Epithelial cell of proximal tubule (primary cell): Measurements from ENCODE around the gene ZNF750. TPM values are rescaled to one million over a fixed set of nuclear protein-coding genes. Genes with fewer than 3 reads are reported as not detected.

Experiments used
- DNase-seq: peaks from one replicate; pipeline ENCODE4 v3.0.0-alpha.2; 2011; ENCODE audit warnings: low read depth
- H3K4me3 ChIP-seq: 2 replicates; pipeline ENCODE4 v1.5.1; 2011; ENCODE audit warnings: low read depth, mild to moderate bottlenecking, low read length
- CTCF ChIP-seq: conservative IDR thresholded peaks from 2 replicates; pipeline ENCODE4 v1.5.1; 2012; ENCODE audit warnings: low read depth, mild to moderate bottlenecking, low read length
- total RNA-seq: library from RNA; depleted of rRNA; stranded (reverse); fragments of >200 nt; gene quantifications from 2 replicates; pipeline ENCODE4 v1.2.3, GENCODE V29; 2015

Gene ZNF750
- total RNA-seq, 1 donor from 2014 or later, result 0.40 TPM

- DNase-seq, result no peak
- no peak overlapping the region for H3K4me3 ChIP-seq
- no peak for TF ChIP-seq CTCF
Observed at GRCh38 chr17:82878527-82878926, 38.7 kb upstream of the ZNF750 start.

GRCh38 chr17:82876602-82877379, 37.0 kb upstream of the ZNF750 start:
- no peak for DNase-seq
- TF ChIP-seq CTCF, result peak; percentile 46
- no peak overlapping the region for H3K4me3 ChIP-seq

DNA sequence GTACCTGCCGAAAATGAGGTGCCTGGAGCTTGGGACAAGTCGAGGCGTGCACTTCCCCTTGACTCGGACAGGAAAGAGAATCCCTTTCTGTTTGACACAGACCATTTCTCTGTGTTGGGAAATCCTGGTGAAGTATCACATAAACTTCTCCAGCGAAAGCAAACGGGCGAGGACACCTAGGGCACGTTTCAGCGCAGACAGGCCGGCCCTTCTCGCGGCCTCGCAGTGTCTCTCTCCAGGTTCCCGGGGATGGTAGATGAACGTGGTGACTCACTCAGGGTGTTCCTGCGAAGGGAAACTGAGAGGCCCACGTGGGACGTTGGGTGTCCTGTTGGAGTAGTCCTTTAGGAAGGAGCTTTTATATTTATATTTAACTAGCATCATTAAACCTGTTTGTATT, 36.3 kb upstream of the ZNF750 start:
- no peak for DNase-seq
- H3K4me3 ChIP-seq, result no peak overlapping the region
- no peak for TF ChIP-seq CTCF

- DNase-seq, result no peak
- no peak for TF ChIP-seq CTCF
- H3K4me3 ChIP-seq, result no peak overlapping the region
Observed at GRCh38 chr17:82875407-82875856, 35.6 kb upstream of the ZNF750 start.

DNA sequence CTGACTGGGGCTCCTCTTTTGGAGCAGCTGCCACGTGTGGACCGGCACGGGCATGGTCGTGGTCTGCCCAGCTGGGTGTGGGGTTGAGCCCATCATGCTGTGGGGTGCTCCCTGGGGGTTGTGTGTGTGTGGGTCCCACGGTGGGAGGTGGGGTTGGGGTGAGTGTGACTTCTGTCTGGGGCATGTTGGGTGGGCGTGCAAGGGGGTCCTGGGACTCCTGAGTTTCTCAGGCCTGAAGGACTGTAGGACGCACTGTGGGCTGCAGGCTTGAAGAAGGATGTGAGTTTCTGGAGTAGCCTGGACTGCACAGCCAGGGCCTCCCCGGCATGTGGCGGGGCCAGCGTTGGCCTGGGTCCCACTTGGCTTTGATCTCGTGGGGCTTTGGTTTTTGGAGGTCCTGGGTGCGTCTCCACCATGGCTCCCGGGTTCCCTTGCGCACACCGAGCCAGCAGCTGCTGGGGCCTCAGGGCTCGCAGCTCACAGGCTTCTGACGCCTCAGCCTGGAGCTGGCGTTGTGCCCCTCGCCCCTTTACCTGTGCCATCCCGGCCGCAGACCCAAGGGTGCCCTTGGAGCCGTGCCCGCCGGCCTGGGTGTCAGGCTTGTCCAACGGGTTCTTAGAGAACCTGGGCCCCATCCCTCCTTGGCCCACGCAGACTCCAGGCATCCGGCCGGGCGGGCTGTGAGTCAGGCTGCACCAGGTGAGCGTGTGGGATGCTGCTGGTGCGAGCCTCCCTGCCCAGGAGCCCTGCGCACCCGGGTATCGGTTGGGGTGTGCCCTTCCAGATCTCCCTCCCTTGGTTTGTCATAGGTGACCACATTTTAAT, 34.4 kb upstream of the ZNF750 start:
- no peak overlapping the region for H3K4me3 ChIP-seq
- no peak for DNase-seq
- no peak for TF ChIP-seq CTCF

- DNase-seq, result no peak
- no peak for TF ChIP-seq CTCF
- H3K4me3 ChIP-seq, result no peak overlapping the region
Observed at GRCh38 chr17:82873521-82873920, 33.7 kb upstream of the ZNF750 start.
